IPS-18a (cell line): ENCODE data around the gene TJP3.

Experiments
- H3K27ac ChIP-seq: one replicate; pipeline ENCODE4 v1.5.1; 2013; ENCODE audit warnings: low read length
- H3K27me3 ChIP-seq: one replicate; pipeline ENCODE4 v1.6.1; 2013; ENCODE audit warnings: mild to moderate bottlenecking, low read length; ENCODE audit not compliant: control insufficient read depth, insufficient read depth
- H3K36me3 ChIP-seq: one replicate; pipeline ENCODE4 v1.6.1; 2013; ENCODE audit warnings: low read depth, low read length; ENCODE audit not compliant: control insufficient read depth
- H3K4me1 ChIP-seq: one replicate; pipeline ENCODE4 v1.6.1; 2013; ENCODE audit warnings: low read depth, low read length; ENCODE audit not compliant: control insufficient read depth
- H3K4me3 ChIP-seq: one replicate; pipeline ENCODE4 v1.5.1; 2013; ENCODE audit warnings: low read length
- H3K9ac ChIP-seq: one replicate; pipeline ENCODE4 v1.6.1; 2013; ENCODE audit warnings: mild to moderate bottlenecking, low read length, moderate library complexity
- H3K9me3 ChIP-seq: one replicate; pipeline ENCODE4 v1.6.1; 2013; ENCODE audit warnings: low read depth, low read length; ENCODE audit not compliant: control insufficient read depth

The TJP3 gene

GRCh38 chr19:3707868-3708206, 347 bp upstream of the TJP3 start:
- no peak overlapping the region for H3K4me3 ChIP-seq
- no peaks in the 10 kb centered on the region for H3K36me3 ChIP-seq
- no peaks in the 10 kb centered on the region for H3K27me3 ChIP-seq
- H3K9me3 ChIP-seq: no peaks in the 10 kb centered on the region
- H3K27ac ChIP-seq: no peak overlapping the region
- H3K4me1 ChIP-seq: no peaks in the 10 kb centered on the region
- no peak overlapping the region for H3K9ac ChIP-seq

- Histone ChIP-seq H3K36me3 (no peaks in the 10 kb centered on the region), H3K27me3 (no peaks in the 10 kb centered on the region), H3K27ac (no peak overlapping the region), H3K4me3 (no peak overlapping the region), H3K9me3 (no peaks in the 10 kb centered on the region), H3K9ac (no peak overlapping the region), H3K4me1 (no peaks in the 10 kb centered on the region)
These were observed 2.2 kb downstream of the TJP3 start for GRCh38 chr19:3710265-3710812.

GRCh38 chr19:3712663-3713611, 4.8 kb downstream of the TJP3 start:
- no peaks in the 10 kb centered on the region for H3K27me3 ChIP-seq
- H3K4me1 ChIP-seq: no peaks in the 10 kb centered on the region
- no peak overlapping the region for H3K27ac ChIP-seq
- no peak overlapping the region for H3K4me3 ChIP-seq
- no peaks in the 10 kb centered on the region for H3K9me3 ChIP-seq
- H3K36me3 ChIP-seq: no peaks in the 10 kb centered on the region
- H3K9ac ChIP-seq: no peak overlapping the region

GRCh38 chr19:3716147-3716668, 8.0 kb downstream of the TJP3 start:
- Histone ChIP-seq H3K4me3 (no peak overlapping the region), H3K27me3 (no peaks in the 10 kb centered on the region), H3K9ac (no peak overlapping the region), H3K9me3 (no peaks in the 10 kb centered on the region), H3K27ac (no peak overlapping the region), H3K4me1 (no peaks in the 10 kb centered on the region), H3K36me3 (no peaks in the 10 kb centered on the region)

- peaks cover 3% of the 10 kb centered on the region for H3K4me1 ChIP-seq
- H3K27ac ChIP-seq: no peak overlapping the region
- H3K36me3 ChIP-seq: no peaks in the 10 kb centered on the region
- H3K9ac ChIP-seq: no peak overlapping the region
- no peaks in the 10 kb centered on the region for H3K9me3 ChIP-seq
- peaks cover 7% of the 10 kb centered on the region for H3K27me3 ChIP-seq
- H3K4me3 ChIP-seq: no peak overlapping the region
These were observed 11.7 kb downstream of the TJP3 start for GRCh38 chr19:3719868-3720267.

- peaks cover 7% of the 10 kb centered on the region for H3K27me3 ChIP-seq
These were observed 12.2 kb downstream of the TJP3 start for GRCh38 chr19:3720349-3720917.

GRCh38 chr19:3721131-3721886, 13.1 kb downstream of the TJP3 start:
- peak overlapping the region; percentile 64 for H3K4me3 ChIP-seq
- H3K36me3 ChIP-seq: no peaks in the 10 kb centered on the region
- peaks cover 7% of the 10 kb centered on the region for H3K4me1 ChIP-seq
- H3K9ac ChIP-seq: no peak overlapping the region
- H3K27me3 ChIP-seq: peaks cover 7% of the 10 kb centered on the region
- H3K9me3 ChIP-seq: no peaks in the 10 kb centered on the region
- H3K27ac ChIP-seq: no peak overlapping the region

More at GRCh38 chr19:3720349-3720917, 12.2 kb downstream of the TJP3 start:
- no peak overlapping the region for H3K4me3 ChIP-seq
- H3K9me3 ChIP-seq: no peaks in the 10 kb centered on the region
- no peaks in the 10 kb centered on the region for H3K36me3 ChIP-seq
- no peak overlapping the region for H3K27ac ChIP-seq
- H3K4me1 ChIP-seq: peaks cover 3% of the 10 kb centered on the region
- H3K9ac ChIP-seq: no peak overlapping the region

GRCh38 chr19:3721887-3722442, 13.8 kb downstream of the TJP3 start:
- Histone ChIP-seq H3K9me3 (no peaks in the 10 kb centered on the region), H3K9ac (no peak overlapping the region), H3K27me3 (peaks cover 7% of the 10 kb centered on the region), H3K27ac (no peak overlapping the region), H3K36me3 (no peaks in the 10 kb centered on the region), H3K4me1 (peaks cover 7% of the 10 kb centered on the region), H3K4me3 (peak overlapping the region; percentile 64)

- no peak overlapping the region for H3K9ac ChIP-seq
These were observed 14.4 kb downstream of the TJP3 start for GRCh38 chr19:3722443-3723109.

GRCh38 chr19:3723110-3723488, 14.9 kb downstream of the TJP3 start:
- H3K27me3 ChIP-seq: peaks cover 7% of the 10 kb centered on the region
- H3K9me3 ChIP-seq: no peaks in the 10 kb centered on the region
- no peak overlapping the region for H3K4me3 ChIP-seq
- no peaks in the 10 kb centered on the region for H3K36me3 ChIP-seq
- H3K4me1 ChIP-seq: peaks cover 7% of the 10 kb centered on the region
- H3K9ac ChIP-seq: no peak overlapping the region
- no peak overlapping the region for H3K27ac ChIP-seq

More at GRCh38 chr19:3722443-3723109, 14.4 kb downstream of the TJP3 start:
- Histone ChIP-seq H3K4me1 (peaks cover 7% of the 10 kb centered on the region), H3K36me3 (no peaks in the 10 kb centered on the region), H3K27me3 (peaks cover 7% of the 10 kb centered on the region), H3K27ac (no peak overlapping the region), H3K9me3 (no peaks in the 10 kb centered on the region), H3K4me3 (peak overlapping the region; percentile 64)
